ENCODE data around the gene GMDS. TPM values are rescaled to one million over a fixed set of nuclear protein-coding genes. Genes with fewer than 3 reads are reported as not detected.

The GMDS gene
- total and polyA plus RNA-seq, 2 donors (not counting 1 experiment from before 2014, with no cell fraction given), result 11.5 to 16.4 TPM

- no peak overlapping the region for H2AFZ ChIP-seq (ENCODE audit: insufficient read depth, low read depth, low read length, poor library complexity, severe bottlenecking)
- no peaks in the 10 kb centered on the region for H3K9me3 Mint-ChIP-seq (ENCODE audit: insufficient read depth)
- intact Hi-C loops (cut with micrococcal nuclease), result no loop called here
- H3K4me3 ChIP-seq (ENCODE audit: control extremely low read depth in 1 of 5, extremely low read depth in 1 of 5, insufficient read depth in 1 of 5, low read depth in 2 of 5, low read length in 4 of 5), result no peak overlapping the region
- no peaks in the 10 kb centered on the region for H3K27me3 ChIP-seq (replicated peaks in 1 of 4; ENCODE audit: control extremely low read depth in 1 of 4, control insufficient read depth in 3 of 4, insufficient read depth in 4 of 4, low read length in 3 of 4)
- H3K9ac ChIP-seq (ENCODE audit: low read length), result no peak overlapping the region
- no peaks in the 10 kb centered on the region for H3K9me3 ChIP-seq (ENCODE audit: control extremely low read depth in 1 of 3, control insufficient read depth in 2 of 3, insufficient read depth in 1 of 3, low read length in 2 of 3)
- ATAC-seq (ENCODE audit: low read depth) (no peak), DNase-seq (no peak)
- WGBS (ENCODE audit: insufficient coverage), result 96% methylated on average over 9 of the region's 11 CpGs
- POLR2A ChIA-PET, result no interaction called here
- no peak for TF ChIP-seq CTCF (IDR thresholded peaks at IDR 0.05)
- no peak for TF ChIP-seq EZH2 (IDR thresholded peaks at IDR 0.05; ENCODE audit: borderline replicate concordance, insufficient read depth, low read depth, low read length, poor library complexity, severe bottlenecking)
- no peaks in the 10 kb centered on the region for H3K79me2 ChIP-seq (ENCODE audit: control insufficient read depth, insufficient read depth, low read length)
- H3K27ac Mint-ChIP-seq, result no peak overlapping the region
- H3K4me3 Mint-ChIP-seq, result no peak overlapping the region
- no peaks in the 10 kb centered on the region for H4K20me1 ChIP-seq (ENCODE audit: control insufficient read depth, insufficient read depth, low read length, poor library complexity, severe bottlenecking)
- no peaks in the 10 kb centered on the region for H3K4me1 ChIP-seq (ENCODE audit: control insufficient read depth in 2 of 2, insufficient read depth in 2 of 2, low read length in 2 of 2)
- H3K4me1 Mint-ChIP-seq, result no peaks in the 10 kb centered on the region
- CTCF ChIA-PET, result no interaction called here
- H3K4me2 ChIP-seq (replicated peaks; ENCODE audit: low read depth, low read length, poor library complexity, severe bottlenecking), result no peak overlapping the region
- no peak overlapping the region for H3K27ac ChIP-seq (ENCODE audit: low read length in 2 of 2)
- H3K27me3 Mint-ChIP-seq, result no peaks in the 10 kb centered on the region
- no peaks in the 10 kb centered on the region for H3K36me3 ChIP-seq (replicated peaks in 1 of 2; ENCODE audit: control extremely low read depth in 1 of 2, control insufficient read depth in 1 of 2, extremely low read depth in 1 of 2, insufficient read depth in 2 of 2, low read length in 1 of 2)
These were observed 545.0 kb downstream of the GMDS start for GRCh38 chr6:1700278-1700967.

GRCh38 chr6:1698527-1698926 lies 546.9 kb downstream of the GMDS start:
- TF ChIP-seq CTCF (IDR thresholded peaks at IDR 0.05), result no peak
- no peak for TF ChIP-seq EZH2 (IDR thresholded peaks at IDR 0.05; ENCODE audit: borderline replicate concordance, insufficient read depth, low read depth, low read length, poor library complexity, severe bottlenecking)
- ChIA-PET POLR2A (no interaction called here), CTCF (no interaction called here)
- Mint-ChIP-seq H3K9me3 (ENCODE audit: insufficient read depth) (no peaks in the 10 kb centered on the region), H3K4me1 (no peaks in the 10 kb centered on the region), H3K27ac (no peak overlapping the region), H3K4me3 (no peak overlapping the region), H3K27me3 (no peaks in the 10 kb centered on the region)
- DNase-seq (no peak), ATAC-seq (ENCODE audit: low read depth) (no peak)
- no peak overlapping the region for H3K4me2 ChIP-seq (replicated peaks; ENCODE audit: low read depth, low read length, poor library complexity, severe bottlenecking)
- H3K79me2 ChIP-seq (ENCODE audit: control insufficient read depth, insufficient read depth, low read length), result no peaks in the 10 kb centered on the region
- no peak overlapping the region for H2AFZ ChIP-seq (ENCODE audit: insufficient read depth, low read depth, low read length, poor library complexity, severe bottlenecking)
- no peaks in the 10 kb centered on the region for H3K9me3 ChIP-seq (ENCODE audit: control extremely low read depth in 1 of 3, control insufficient read depth in 2 of 3, insufficient read depth in 1 of 3, low read length in 2 of 3)
- no peaks in the 10 kb centered on the region for H3K36me3 ChIP-seq (replicated peaks in 1 of 2; ENCODE audit: control extremely low read depth in 1 of 2, control insufficient read depth in 1 of 2, extremely low read depth in 1 of 2, insufficient read depth in 2 of 2, low read length in 1 of 2)
- no peak overlapping the region for H3K4me3 ChIP-seq (ENCODE audit: control extremely low read depth in 1 of 5, extremely low read depth in 1 of 5, insufficient read depth in 1 of 5, low read depth in 2 of 5, low read length in 4 of 5)
- no peaks in the 10 kb centered on the region for H3K4me1 ChIP-seq (ENCODE audit: control insufficient read depth in 2 of 2, insufficient read depth in 2 of 2, low read length in 2 of 2)
- 92% methylated on average over 11 of the region's 11 CpGs for WGBS (ENCODE audit: insufficient coverage)
- no peak overlapping the region for H3K9ac ChIP-seq (ENCODE audit: low read length)
- intact Hi-C loops (cut with micrococcal nuclease), result no loop called here
- no peaks in the 10 kb centered on the region for H4K20me1 ChIP-seq (ENCODE audit: control insufficient read depth, insufficient read depth, low read length, poor library complexity, severe bottlenecking)
- no peak overlapping the region for H3K27ac ChIP-seq (ENCODE audit: low read length in 2 of 2)
- no peaks in the 10 kb centered on the region for H3K27me3 ChIP-seq (replicated peaks in 1 of 4; ENCODE audit: control extremely low read depth in 1 of 4, control insufficient read depth in 3 of 4, insufficient read depth in 4 of 4, low read length in 3 of 4)
